NK-92 treated with Interleukin-12 subunit alpha and Interleukin-12 subunit beta, amount 100 ng/mL, for 24 hours (cell line): ENCODE measurements around the gene FBXO44.

Experiments used
- DNase-seq: peaks from one replicate; lab custom pipeline; 2025; lab: John Stamatoyannopoulos, UW

FBXO44 gene

DNA sequence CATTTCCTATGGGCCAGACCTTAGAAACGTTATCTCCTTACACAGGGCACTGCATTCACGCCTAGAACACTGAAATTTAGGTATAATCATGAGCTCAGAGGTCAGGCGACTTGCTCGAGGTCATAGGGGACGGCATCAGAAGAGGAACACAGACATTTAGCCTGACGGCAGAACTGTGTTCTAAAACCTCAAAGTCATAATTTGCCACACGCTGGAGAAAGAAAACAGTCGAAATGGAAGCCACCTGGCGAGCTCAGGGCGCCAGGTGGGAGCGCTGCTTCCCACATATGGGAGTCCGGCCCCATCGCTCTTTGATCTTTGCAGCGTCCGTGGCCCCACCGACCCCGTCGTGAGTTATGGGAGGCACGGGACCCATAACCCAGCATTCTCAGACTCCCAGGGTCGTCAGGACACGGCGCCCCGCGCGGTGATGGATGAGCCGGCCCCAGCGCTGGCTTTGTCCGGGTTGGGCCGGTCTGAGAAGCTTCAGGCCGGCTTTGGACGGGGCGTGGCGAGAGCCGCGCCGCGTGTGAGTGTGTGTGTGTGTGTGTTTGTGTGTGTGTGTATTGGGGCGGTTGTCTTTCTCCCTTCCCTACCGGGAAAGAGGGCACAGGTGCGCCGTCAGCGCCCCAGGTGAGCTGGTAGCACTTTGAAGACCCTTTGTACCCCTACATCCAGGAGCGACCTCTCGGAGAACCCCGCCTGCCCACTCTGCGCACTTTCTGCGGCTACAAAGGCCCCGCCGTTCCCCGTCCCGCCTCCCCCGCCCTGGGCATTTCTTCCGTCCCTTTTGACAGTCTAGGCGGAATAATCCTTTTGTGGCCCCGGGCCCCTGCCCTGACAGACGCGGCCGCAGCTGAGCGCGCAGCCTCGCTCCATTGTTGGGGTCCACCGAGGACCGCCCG, 36.0 kb downstream of the FBXO44 start:
- no peak for DNase-seq

DNA sequence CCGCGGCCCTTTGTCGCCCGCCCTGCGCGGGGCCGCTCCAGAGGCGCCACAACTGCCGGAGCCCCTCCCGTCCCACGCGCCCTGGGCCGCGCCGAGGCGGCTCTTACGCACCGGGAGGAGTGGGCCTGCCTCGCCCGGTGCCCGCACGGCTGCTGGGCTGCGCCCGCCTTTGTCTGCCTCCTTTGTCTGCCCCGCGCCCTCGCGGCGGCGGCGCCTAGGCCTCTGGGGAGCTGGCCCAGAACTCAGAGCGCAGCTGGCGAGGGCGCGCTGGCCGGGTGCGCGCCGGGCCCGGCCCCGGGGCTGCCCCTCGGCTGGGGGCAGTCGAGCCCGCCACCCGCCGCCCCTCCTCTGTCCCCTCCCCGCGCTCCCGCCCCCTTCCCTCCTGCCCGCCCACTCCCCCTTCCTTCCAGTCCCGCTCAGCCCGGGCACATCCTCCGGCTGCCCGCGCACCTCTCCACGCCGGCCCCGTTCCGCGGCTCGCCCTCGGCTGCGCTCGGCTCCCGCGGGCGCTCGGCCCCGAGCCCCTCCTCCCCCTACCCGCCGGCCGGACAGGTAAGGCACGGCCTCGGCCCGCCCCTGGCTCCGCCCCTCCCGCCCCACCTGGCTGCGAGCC, 36.7 kb downstream of the FBXO44 start, which contains the start of gene DRAXIN:
Gene DRAXIN (plus strand): TSS at position 409 of the 613 bp plus-strand sequence. CDS start 14,549 bp downstream, outside the sequence.
- no peak for DNase-seq

DNA sequence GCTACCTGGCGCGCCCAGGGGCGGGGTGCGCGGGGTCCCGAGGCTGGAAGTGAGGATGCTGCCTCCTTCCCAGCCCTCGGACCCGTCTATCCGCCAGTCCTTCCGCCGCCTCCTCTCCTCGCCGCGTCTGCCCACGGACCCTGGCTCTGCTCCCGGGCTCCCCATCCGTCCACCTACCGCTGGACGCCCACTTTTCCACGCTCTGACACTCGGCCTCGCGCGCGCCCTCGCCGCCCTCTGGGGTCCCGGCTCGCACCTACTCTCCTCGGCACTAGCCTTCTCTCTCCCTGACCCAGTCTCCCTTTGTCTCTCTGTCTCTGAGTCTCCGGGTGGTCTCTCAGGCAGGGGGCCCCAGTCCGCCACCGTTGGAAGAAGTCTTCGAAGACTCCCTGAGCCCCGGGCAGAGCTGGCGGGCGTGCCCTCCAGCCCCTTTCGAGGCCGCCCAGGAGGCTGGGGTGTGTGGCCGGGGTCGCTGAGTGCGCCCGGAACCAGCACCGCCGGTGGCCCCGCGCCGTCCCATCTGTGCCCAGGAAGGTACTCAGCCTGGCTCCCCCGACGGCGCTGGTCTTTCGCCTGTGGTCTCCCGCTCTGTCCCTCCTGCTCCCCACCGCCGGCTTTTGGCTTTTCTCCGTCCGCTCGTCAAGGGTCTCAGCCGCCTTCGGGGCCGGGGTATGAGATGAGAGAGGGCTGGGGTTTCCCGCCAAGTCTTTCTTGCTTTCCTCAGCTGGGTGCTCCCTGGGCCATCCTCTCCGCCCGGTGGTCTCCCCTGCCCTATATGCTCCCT, 37.4 kb downstream of the FBXO44 start:
- peak; percentile 36 for DNase-seq

DNA sequence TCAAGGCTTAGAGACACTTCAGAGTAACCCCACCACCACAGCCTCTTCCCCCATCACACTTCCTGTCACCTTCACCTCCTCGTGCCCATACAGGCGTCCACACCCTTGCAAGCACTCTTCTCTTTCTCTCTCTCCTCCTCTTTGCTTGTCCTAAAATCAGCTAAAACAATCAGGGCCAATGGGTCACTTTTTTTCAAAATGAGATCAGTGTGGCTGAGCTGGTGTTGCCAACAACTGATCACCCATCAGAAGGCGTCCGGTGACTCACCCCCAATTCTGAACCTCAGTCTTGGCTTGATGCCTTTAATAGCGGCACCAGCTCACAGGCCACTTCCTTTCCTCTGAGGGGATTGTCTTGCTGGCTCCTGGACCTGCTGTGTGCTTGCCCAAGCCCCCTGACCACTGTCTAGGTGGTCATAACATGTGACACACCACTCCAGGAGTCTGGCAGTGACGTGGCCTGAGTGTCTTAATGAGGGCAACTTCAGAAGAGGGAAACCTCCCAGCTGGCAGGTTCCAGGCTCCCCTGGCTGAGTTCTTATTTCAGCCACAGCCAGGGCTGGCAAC, 38.4 kb downstream of the FBXO44 start:
- peak; percentile 91 for DNase-seq

DNA sequence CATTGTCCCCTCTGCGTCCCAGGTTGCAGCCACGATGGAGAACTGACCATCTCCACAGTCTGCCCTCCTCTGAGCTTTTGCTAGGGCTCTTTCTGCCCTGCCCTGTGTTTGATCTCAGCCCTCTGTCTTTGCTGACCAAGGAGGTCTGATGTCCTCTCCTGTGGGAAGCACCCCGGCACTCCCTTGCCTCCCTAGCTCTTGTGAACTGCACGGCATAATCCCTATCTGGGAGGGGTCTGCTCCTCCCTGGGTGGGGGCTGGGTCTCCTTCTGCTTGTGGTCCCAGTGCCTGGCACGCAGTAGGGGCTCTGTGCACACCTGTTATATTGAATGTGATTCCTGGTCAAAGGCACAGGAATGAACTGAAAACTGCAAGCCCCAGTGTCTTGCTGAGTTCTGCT, 39.2 kb downstream of the FBXO44 start:
- no peak for DNase-seq

DNA sequence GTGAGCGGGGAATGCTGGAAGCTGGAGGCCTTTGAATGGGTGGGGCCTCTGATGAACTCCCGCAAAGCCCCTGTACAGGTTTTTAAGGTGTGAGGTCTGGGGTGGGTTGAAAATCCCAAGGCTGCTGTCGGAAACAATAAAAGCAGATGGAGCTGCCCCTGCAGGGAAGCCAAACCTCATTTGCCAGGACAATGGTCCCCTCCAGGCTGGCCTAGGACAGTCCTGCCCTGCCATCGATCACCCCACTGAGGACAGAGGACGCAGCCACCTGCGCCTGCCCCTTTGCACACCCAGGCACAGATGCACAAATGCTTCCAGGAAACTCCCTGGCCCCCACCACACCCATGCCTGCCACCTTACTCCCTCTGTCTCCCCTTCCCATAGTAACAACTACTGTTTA, 41.2 kb downstream of the FBXO44 start:
- no peak for DNase-seq

DNA sequence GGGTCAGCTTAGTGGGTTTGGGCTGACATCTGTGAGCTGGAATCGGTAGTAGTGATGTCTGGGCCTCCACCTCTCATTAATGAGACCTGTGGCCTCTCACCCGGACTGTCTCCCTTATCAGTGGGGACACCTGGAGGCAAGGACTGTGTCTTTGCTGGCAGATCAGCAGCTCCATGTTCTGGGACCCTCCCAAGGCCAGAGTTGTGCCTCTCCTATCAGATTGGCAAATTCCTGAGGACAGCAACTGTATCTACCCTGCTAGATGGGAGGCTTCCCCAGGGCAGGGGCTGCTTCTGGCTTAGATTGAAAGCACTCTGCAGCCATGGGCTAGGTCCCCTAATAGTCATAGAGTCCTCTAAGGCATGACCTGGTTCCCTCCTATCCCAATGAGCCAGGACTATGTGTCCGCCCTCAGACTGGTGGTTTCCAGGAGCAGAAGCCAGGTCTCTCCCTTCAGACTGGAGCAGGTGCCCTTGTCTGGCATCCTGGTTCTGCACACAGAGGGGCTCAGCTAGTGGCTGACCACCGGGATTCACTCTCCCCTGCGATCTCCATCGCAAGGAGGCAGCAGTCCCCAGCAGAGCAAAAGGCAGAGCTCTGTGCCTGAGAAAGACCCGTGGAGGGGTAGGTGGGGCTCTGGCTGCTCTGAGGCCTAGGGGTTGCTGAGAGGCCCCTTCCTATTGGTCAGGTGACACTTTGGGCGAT, 42.7 kb downstream of the FBXO44 start:
- no peak for DNase-seq

DNA sequence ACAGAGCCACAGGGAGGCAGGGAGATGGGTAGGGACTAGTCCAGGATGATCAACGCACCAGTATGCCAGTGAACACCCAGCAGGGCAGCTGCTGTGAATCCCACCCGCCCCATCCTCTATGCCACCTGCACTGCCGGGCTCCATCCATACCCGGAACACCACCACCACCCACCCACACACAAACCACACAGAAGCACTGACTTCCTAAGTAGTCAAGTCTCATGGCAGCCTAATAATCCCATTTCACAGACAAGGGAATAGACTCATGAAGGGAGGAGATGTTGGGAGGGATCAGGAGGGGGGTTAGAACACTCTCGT, 43.2 kb downstream of the FBXO44 start:
- no peak for DNase-seq

DNA sequence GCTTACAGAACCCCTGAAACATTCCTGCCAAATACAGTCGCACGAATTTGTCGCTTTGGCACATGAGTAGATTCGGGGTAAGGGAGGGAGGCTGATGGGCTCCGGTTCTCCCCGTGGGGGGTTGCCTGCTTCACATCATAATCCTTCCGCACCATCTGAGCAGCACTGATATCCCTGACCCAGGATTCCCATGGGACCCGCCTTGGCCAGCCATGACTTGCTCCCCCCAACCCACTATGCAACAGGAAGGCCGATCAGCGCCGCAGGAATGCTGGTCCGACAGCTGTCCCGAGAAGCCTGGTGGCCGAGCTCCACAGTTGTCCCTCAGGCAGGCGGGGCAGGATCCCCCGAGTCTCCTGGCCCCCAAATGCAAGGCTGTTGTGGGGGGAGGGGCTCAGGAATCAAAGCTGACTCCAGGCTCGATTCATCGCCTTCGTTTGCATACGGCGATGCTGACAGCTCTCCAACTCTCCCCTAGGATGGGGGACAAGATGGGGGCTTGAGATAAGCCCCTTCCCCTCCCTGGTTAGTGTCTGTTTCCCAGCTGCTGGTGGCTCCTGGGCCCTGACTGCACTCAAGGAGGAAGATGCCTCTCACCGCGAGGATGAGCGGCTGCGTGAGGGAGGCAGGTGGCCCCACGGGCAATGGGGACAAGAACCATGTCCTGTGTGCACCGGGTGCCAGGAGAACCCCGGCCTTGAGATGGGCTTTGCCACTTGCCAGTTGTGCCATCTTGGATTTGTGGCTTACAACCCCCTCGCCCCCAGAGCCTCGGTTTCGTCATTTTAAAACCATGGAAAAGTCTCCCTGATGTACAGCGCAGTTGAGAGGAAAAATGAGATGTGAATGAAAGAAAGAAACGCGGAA, 46.2 kb downstream of the FBXO44 start:
- no peak for DNase-seq

DNA sequence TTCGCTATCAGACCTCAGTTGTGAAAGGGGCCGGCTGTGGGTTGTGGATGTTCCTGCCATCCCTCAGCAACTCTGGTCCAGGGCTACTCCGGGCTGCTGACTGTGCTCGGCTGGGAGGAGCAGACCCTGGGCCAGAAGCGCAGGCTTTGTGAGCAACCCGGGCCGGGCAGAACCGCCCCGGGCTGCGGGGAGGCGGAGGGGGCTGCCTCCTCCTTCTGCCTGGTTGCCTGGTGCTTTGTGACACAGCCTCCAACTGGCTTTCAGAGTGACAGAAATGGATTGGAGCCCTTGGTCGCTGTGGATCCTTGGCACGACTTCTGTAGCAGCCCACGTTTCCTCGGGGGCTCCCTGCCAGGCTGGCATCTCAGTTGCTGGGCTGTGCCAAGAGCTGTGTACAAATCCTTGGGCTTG, 46.9 kb downstream of the FBXO44 start:
- no peak for DNase-seq

DNA sequence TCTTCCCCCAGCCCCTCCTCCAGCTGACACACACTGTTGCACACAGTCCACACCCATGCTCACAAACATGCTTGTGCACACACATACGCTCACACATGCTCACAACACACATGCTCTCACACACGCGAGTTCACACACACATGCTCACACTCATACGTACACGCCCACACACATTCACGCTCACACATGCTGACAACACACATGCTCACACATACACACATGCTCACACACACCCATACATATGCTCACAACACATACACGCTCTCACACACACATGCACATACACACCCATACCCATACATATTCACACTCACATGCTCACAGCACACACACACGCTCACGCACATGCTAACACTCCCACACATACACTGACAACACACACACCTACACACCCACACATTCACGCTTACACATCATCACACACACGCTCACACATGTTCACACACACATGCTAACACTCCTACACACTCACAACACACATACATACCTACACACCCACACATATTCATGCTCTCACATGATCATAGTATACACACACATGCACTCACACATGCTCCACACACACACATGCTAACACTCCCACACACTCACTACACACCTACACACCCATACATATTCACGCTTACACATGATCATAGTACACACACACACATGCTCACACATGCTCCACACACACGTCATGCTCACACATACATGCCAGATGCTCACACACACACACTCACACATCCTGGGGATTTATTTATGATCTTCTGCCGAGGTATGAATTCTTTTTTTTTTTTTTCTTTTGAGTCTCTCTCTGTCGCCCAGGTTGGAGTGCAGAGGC, 47.5 kb downstream of the FBXO44 start:
- no peak for DNase-seq

DNA sequence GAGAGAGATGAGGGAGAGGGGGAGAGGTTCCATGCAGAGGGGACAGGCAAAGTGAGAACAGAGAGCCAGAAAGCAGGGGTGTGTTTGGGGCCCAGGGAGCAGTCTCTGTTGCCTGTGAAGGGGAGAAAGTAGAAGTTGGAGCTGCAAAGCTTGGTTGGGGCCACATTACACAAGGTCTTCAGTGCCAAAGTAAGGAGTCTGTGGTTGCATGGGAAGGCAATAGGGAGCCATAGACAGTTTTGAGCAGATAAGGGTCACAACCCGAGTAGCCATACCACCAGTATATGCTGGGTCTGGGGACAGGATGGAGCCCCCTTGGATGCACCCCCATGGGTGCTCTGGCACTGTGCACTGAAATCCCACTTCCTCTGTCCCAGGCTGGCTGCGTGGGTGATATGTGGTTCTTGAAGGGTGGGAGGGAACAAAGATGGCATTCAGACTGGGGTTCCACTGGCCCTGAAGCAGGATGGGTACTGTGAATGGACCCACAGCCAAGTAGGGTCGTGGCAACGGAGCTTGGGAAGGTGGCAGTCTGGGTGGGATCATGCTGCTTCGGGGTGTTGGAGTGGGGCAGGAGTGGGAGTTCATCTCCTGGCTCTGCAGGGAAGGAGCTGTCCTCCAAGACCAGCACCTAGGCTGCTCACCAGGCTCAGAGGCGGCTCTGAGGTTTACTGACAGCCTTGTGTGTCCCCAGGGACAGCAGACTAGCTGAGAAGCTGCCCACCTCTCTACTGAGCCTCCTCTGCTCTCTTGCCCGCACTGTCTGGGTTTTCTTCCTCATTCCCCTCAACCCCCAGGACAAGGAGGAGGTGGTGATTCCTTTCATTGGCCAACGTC, 48.9 kb downstream of the FBXO44 start:
- no peak for DNase-seq

DNA sequence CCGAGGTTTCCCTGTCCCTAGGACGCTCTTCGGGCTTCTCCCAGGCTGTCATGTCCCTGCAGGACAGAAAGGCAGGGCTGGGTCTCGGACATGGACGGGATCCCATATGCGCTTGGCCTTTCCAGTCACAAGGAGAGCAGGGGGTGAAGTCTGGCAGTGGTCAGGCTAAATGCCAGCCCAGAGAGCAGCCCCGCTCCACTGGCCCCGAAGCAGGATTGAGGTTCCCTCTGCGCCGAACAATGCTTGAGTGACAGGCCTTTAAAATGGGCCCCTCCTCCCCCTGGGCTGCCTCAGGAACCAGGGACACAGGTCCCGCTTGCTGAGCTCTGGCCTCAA, 49.5 kb downstream of the FBXO44 start:
- no peak for DNase-seq

DNA sequence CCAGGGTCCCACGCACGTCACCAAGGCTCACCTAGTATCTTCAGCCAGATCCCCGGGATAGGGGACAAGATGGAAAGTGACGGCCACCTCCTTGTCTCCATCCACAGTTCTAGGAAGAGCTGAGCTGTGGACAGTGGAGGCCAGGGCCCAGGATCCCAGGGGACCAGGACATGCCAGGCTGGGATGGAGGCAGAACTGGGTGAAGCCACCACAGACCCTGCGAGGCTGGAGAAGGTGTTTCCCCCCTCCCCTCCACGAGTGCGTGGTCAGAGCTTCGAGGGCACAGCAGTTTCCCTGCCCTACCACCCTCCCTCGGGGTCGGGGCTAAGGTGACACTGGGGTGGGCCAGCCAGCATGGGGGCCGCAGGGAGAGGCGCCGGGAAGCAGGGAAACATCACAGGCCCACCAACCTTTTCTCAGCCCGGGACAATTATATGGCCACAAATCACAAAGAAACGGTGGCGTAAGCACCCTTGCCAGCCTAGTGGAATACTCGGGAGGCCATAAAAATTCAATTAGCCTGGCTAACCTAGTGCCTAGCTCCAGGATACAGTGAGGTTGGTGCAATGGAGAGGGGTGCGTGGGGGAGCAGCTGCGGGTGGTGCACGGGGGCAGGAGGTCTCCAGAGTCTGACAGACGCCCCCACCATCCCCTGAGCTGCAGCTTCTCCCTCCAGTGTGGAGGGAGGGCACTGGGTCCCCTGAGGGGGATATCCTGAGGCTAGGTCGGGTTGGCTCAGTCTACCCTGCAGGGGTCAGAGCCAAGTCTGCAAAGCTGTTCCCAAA, 50.2 kb downstream of the FBXO44 start:
- DNase-seq, result no peak

DNA sequence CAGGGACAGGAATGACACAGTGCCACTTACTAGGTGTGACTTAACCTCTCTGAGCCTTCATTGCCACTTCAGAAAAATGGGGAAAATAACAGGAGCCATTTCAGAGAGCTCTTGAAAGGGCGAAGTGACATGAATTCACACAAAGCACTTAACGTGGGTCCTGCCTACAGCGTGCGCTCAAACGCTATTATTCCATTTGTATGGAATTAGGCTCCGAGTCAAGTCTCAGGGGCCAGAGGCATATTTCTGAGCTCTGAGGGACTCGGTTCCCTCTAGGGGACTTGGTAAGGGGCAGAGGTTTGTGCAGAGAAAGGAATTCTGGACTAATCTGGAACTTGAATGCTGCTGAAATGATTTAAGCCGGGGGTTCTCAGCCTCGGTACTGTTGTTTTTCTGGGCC, 50.9 kb downstream of the FBXO44 start:
- DNase-seq, result no peak

DNA sequence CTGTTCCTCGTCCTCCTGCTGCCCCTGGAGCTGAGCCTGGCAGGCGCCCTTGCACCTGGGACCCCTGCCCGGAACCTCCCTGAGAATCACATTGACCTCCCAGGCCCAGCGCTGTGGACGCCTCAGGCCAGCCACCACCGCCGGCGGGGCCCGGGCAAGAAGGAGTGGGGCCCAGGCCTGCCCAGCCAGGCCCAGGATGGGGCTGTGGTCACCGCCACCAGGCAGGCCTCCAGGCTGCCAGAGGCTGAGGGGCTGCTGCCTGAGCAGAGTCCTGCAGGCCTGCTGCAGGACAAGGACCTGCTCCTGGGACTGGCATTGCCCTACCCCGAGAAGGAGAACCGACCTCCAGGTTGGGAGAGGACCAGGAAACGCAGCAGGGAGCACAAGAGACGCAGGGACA, 51.6 kb downstream of the FBXO44 start:
- no peak for DNase-seq

DNA sequence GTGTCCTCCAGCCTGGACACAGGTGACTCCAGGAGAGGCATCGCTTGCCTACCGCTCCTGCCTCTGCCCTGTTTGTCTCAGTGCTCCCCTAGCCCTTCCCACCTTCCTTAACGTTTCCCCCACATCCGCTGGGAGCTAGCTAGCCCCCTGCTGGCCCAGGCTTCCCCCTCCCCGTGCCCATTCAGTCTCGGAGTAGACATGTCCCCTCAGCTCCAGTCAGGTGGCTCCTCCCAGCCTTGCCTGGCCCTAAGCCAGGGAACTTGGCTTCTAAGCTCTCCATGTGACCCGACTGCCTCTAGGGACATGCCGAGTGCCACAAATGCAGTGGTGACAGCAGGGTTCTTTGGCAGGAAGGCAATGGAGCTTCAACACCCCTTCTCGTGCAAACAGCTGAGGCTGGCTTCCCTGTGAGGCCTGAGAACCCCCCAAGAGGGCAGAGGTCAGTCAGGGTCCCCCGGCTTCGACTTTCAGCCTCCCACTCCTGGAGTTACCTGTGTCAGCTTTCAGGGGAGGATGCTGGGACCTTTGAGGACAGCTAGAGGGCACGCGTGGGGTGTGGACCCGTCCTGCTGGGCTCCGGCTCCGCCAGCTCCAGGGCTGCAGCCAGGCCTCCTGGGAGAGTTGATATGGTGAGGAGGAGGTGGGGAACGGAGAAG, 53.1 kb downstream of the FBXO44 start:
- no peak for DNase-seq
